ENCODE measurements around the gene SPDEF.

SPDEF gene

GRCh38 chr6:34583461-34583860, 27.3 kb upstream of the SPDEF start:
- no peak for DNase-seq

- DNase-seq = no peak
Measured at GRCh38 chr6:34581561-34581920, 25.4 kb upstream of the SPDEF start.

GRCh38 chr6:34580707-34581560, 24.8 kb upstream of the SPDEF start:
- no peak for DNase-seq

- no peak for DNase-seq
Measured at GRCh38 chr6:34578445-34579262, 22.5 kb upstream of the SPDEF start.

GRCh38 chr6:34576286-34576955, 20.3 kb upstream of the SPDEF start:
- no peak for DNase-seq

GRCh38 chr6:34575326-34575725, 19.2 kb upstream of the SPDEF start:
- DNase-seq = no peak

GRCh38 chr6:34574647-34575293, 18.6 kb upstream of the SPDEF start:
- DNase-seq = no peak

- no peak for DNase-seq
Measured at GRCh38 chr6:34573567-34574183, 17.5 kb upstream of the SPDEF start.

GRCh38 chr6:34572585-34572984, 16.5 kb upstream of the SPDEF start:
- DNase-seq = no peak

- DNase-seq = no peak
Measured at GRCh38 chr6:34572021-34572420, 15.9 kb upstream of the SPDEF start.

GRCh38 chr6:34571388-34571787, 15.3 kb upstream of the SPDEF start:
- no peak for DNase-seq

GRCh38 chr6:34570066-34570833, 14.1 kb upstream of the SPDEF start:
- DNase-seq = no peak

GRCh38 chr6:34569361-34569973, 13.3 kb upstream of the SPDEF start:
- DNase-seq = no peak

GRCh38 chr6:34568341-34569201, 12.4 kb upstream of the SPDEF start:
- DNase-seq = no peak

- no peak for DNase-seq
Measured at GRCh38 chr6:34566830-34567546, 10.9 kb upstream of the SPDEF start.

GRCh38 chr6:34565722-34566137, 9.6 kb upstream of the SPDEF start:
- no peak for DNase-seq

- no peak for DNase-seq
Measured at GRCh38 chr6:34564181-34564580, 8.1 kb upstream of the SPDEF start.

- DNase-seq = no peak
Measured at GRCh38 chr6:34563513-34563870, 7.4 kb upstream of the SPDEF start.

GRCh38 chr6:34562861-34563512, 6.9 kb upstream of the SPDEF start:
- DNase-seq = no peak

Data from NCI-H226 (cell line).